H1 (cell line): Measurements from ENCODE around the gene OPN1SW. TPM values are rescaled to one million over a fixed set of nuclear protein-coding genes. Genes with fewer than 3 reads are reported as not detected.

Source experiments
- BRCA1 ChIP-seq: IDR thresholded peaks from 2 replicates; pipeline ENCODE4 v1.6.1; 2012; ENCODE audit warnings: low read depth, low read length, improper control_type of control experiment
- CBX8 ChIP-seq: fragments of 300-800, 300-1000 bp; sonication (generic); IDR thresholded peaks from 2 replicates; pipeline ENCODE4 v1.7.1; 2016; ENCODE audit warnings: low read depth, low read length, borderline replicate concordance
- CREB1 ChIP-seq: IDR thresholded peaks from 2 replicates; pipeline ENCODE4 v1.6.1; 2012; ENCODE audit warnings: inconsistent platforms
- CTCF ChIP-seq, 3 experiments: IDR thresholded peaks; 1 replicate in 2 of 3; 2 replicates in 1 of 3; pipeline versions ENCODE4 v1.5.1 to v1.6.1; 2011; ENCODE audit warnings: low read length in 3 of 3, mild to moderate bottlenecking in 3 of 3, inconsistent platforms in 2 of 3, low read depth in 1 of 3, moderate library complexity in 1 of 3; ENCODE audit not compliant: insufficient read depth in 1 of 3; ENCODE audit errors: control extremely low read depth in 1 of 3
- KDM5A ChIP-seq: fragments of 200-600 bp; IDR thresholded peaks from 2 replicates; pipeline ENCODE4 v1.7.1; 2012; ENCODE audit warnings: mild to moderate bottlenecking, low read length, inconsistent platforms, mixed read lengths
- SIN3A ChIP-seq, 2 experiments: IDR thresholded peaks in 1 of 2; conservative IDR thresholded peaks in 1 of 2; 2 replicates each; pipeline ENCODE4 v1.6.1; 2011 to 2012; ENCODE audit warnings: low read length in 2 of 2, improper control_type of control experiment in 1 of 2, low read depth in 1 of 2, mild to moderate bottlenecking in 1 of 2
- SRF ChIP-seq: IDR thresholded peaks from 2 replicates; pipeline ENCODE4 v1.6.1; 2011; ENCODE audit warnings: mild to moderate bottlenecking, low read depth, low read length, moderate library complexity
- polyA plus RNA-seq, 7 experiments: library from polyadenylated mRNA; depleted of rRNA in 3 of 7; stranded (reverse) in 5 of 7; unstranded in 2 of 7; fragments of >200 nt in 5 of 7; fragments of 200-250 nt in 2 of 7; gene quantifications; 1 replicate in 5 of 7; 2 replicates in 1 of 7; 4 replicates in 1 of 7; pipeline versions ENCODE4 v1.2.1 to v1.2.3, GENCODE V29; 2011 to 2013; ENCODE audit warnings: missing spikeins in 2 of 7, mixed read lengths in 2 of 7
- total RNA-seq: library from RNA; stranded (reverse); fragmentation: NEBNext Ultra II Directional; extraction: Animal tissue kit (Norgen Biotek cat#: 25700); gene quantifications from 2 replicates; pipeline ENCODE4 v1.2.1, GENCODE V29; 2021

Gene OPN1SW
- total and polyA plus RNA-seq, 2 of the 8 experiments (the other 6 are each of a cell fraction or from before 2014, with no cell fraction given), result not detected

DNA sequence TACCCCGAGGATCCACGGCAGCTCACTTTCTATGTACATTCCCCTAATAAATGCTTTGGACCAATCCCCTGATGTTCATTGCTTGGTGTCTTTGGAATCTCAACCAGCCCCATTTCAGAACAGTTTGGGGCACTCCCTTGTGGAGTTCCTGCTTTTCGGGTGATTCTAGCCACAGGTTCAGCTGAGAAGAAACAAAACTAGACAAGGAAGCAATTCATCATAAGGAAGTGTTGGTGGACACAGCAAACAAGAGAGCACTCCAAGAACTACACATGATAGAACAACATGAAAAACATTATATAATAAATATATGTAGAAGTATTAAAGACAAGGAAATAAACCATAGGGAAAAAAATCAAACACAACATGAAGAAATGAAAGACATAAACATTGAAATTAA is 10.1 kb upstream of the OPN1SW start (continued):
- TF ChIP-seq CTCF (IDR thresholded peaks at IDR 0.05; ENCODE audit: control extremely low read depth in 1 of 3, insufficient read depth in 1 of 3, low read depth in 1 of 3, low read length in 3 of 3) (no peak), SRF (no peak), SIN3A (conservative IDR thresholded peaks at IDR 0.05 in 1 of 2, IDR thresholded peaks at IDR 0.05 in 1 of 2; ENCODE audit: low read depth in 1 of 2, low read length in 2 of 2) (no peak), CBX8 (no peak), KDM5A (no peak), CREB1 (no peak), BRCA1 (no peak)
